Vagina (tissue), 2 donors: Measurements from ENCODE around the gene KCP. TPM values are rescaled to one million over a fixed set of nuclear protein-coding genes. Genes with fewer than 3 reads are reported as not detected.
"Not testable (repeated sequence)": the region's sequence is repeated elsewhere in the genome, so short reads cannot be mapped to it uniquely, and the experiment has no call there.

Experiments used
- DNase-seq, 2 donors: peaks; one replicate each; pipeline ENCODE4 v3.0.0-alpha.2; 2017; ENCODE audit errors: extremely low spot score in 2 of 2
- H3K27ac ChIP-seq: fragments of 200-600 bp; sonication (generic); one replicate; pipeline ENCODE4 v1.5.1; 2019
- H3K27me3 ChIP-seq: fragments of 200-600 bp; sonication (generic); one replicate; pipeline ENCODE4 v1.5.1; 2019
- H3K36me3 ChIP-seq, 2 donors: fragments of 200-600 bp; sonication (generic); one replicate each; pipeline ENCODE4 v1.5.1; 2017 to 2019
- H3K4me1 ChIP-seq: fragments of 200-600 bp; sonication (generic); one replicate; pipeline ENCODE4 v1.5.1; 2019
- H3K4me3 ChIP-seq, 2 donors: fragments of 200-600 bp; sonication (generic); 1 replicate in 1 of 2; 2 replicates in 1 of 2; pipeline ENCODE4 v1.5.1; 2016 to 2019
- H3K9me3 ChIP-seq: fragments of 200-600 bp; sonication (generic); one replicate; pipeline ENCODE4 v1.5.1; 2019
- CTCF ChIP-seq, 3 experiments: fragments of 450-650 bp in 2 of 3; fragments of 200-600 bp in 1 of 3; sonication (generic) in 1 of 3; IDR thresholded peaks; one replicate each; pipeline ENCODE4 v1.5.1; 2017 to 2019; ENCODE audit warnings: antibody characterized with exemption in 3 of 3, mild to moderate bottlenecking in 2 of 3, moderate library complexity in 2 of 3
- POLR2A ChIP-seq, 2 donors: fragments of 450-650 bp; IDR thresholded peaks; one replicate each; pipeline ENCODE4 v1.6.1; 2017; ENCODE audit warnings: antibody characterized with exemption in 2 of 2, mild to moderate bottlenecking in 2 of 2, moderate library complexity in 2 of 2
- POLR2AphosphoS5 ChIP-seq, 2 donors: sonication (generic); formaldehyde crosslinking; IDR thresholded peaks; one replicate each; pipeline ENCODE4 v1.9.0; 2017; ENCODE audit warnings: antibody characterized with exemption in 2 of 2, mild to moderate bottlenecking in 2 of 2, low read depth in 1 of 2; ENCODE audit not compliant: insufficient read depth in 1 of 2
- intact Hi-C: fragments of 100-400 bp; cut with DNase I; formaldehyde crosslinking; loops from one replicate; pipeline ENCODE4 v1.15.1; 2023
- total RNA-seq: library from RNA; depleted of rRNA; stranded (reverse); fragments of >200 nt; gene quantifications from one replicate; pipeline ENCODE4 v1.2.3, GENCODE V29; 2016

The KCP gene
- total RNA-seq, 1 donor from 2014 or later, result 1.2 TPM

GRCh38 chr7:128916643-128916915, 6.1 kb upstream of the KCP start:
- Histone ChIP-seq H3K9me3 (no peaks in the 10 kb centered on the region), H3K4me1 (peaks cover 16% of the 10 kb centered on the region), H3K27me3 (no peaks in the 10 kb centered on the region), H3K4me3 (no peak overlapping the region), H3K36me3 (no peaks in the 10 kb centered on the region), H3K27ac (no peak overlapping the region)
- intact Hi-C loops, result loop anchor here (10.0 kb wide), 1 partner anchor 168 kb away; no protein-coding TSS in a partner anchor
- no peak for DNase-seq
- TF ChIP-seq CTCF (IDR thresholded peaks at IDR 0.05) (no peak), POLR2AphosphoS5 (IDR thresholded peaks at IDR 0.05; ENCODE audit: insufficient read depth in 1 of 2, low read depth in 1 of 2) (no peak), POLR2A (IDR thresholded peaks at IDR 0.05) (no peak)

GRCh38 chr7:128915841-128916642, 5.5 kb upstream of the KCP start:
- H3K27me3 ChIP-seq, result no peaks in the 10 kb centered on the region
- peak overlapping the region; percentile 15 to 21 for H3K4me3 ChIP-seq
- DNase-seq, result no peak
- no peaks in the 10 kb centered on the region for H3K9me3 ChIP-seq
- no peak for TF ChIP-seq POLR2A (IDR thresholded peaks at IDR 0.05)
- H3K27ac ChIP-seq, result no peak overlapping the region
- intact Hi-C loops, result loop anchor here (10.0 kb wide), 1 partner anchor 169 kb away; no protein-coding TSS in a partner anchor
- peaks cover 16% of the 10 kb centered on the region for H3K4me1 ChIP-seq
- H3K36me3 ChIP-seq, result no peaks in the 10 kb centered on the region

- intact Hi-C loops, result loop anchor here (10.0 kb wide), 1 partner anchor 169 kb away; no protein-coding TSS in a partner anchor
- TF ChIP-seq POLR2A (IDR thresholded peaks at IDR 0.05) (no peak), POLR2AphosphoS5 (IDR thresholded peaks at IDR 0.05; ENCODE audit: insufficient read depth in 1 of 2, low read depth in 1 of 2) (no peak), CTCF (IDR thresholded peaks at IDR 0.05) (no peak)
Measured at GRCh38 chr7:128915271-128915819, 4.8 kb upstream of the KCP start.

GRCh38 chr7:128914566-128915151, 4.2 kb upstream of the KCP start:
- Histone ChIP-seq H3K27ac (no peak overlapping the region), H3K27me3 (no peaks in the 10 kb centered on the region), H3K4me1 (peaks cover 26% of the 10 kb centered on the region), H3K4me3 (no peak overlapping the region), H3K9me3 (no peaks in the 10 kb centered on the region), H3K36me3 (no peaks in the 10 kb centered on the region)
- no peak for TF ChIP-seq POLR2AphosphoS5 (IDR thresholded peaks at IDR 0.05; ENCODE audit: insufficient read depth in 1 of 2, low read depth in 1 of 2)
- TF ChIP-seq POLR2A (IDR thresholded peaks at IDR 0.05), result no peak
- no peak for TF ChIP-seq CTCF (IDR thresholded peaks at IDR 0.05)
- intact Hi-C loops, result loop anchor here (10.0 kb wide), 1 partner anchor 170 kb away; no protein-coding TSS in a partner anchor
- DNase-seq, result no peak

More at GRCh38 chr7:128915271-128915819, 4.8 kb upstream of the KCP start:
- no peaks in the 10 kb centered on the region for H3K27me3 ChIP-seq
- H3K36me3 ChIP-seq, result no peaks in the 10 kb centered on the region
- H3K4me1 ChIP-seq, result peaks cover 20% of the 10 kb centered on the region
- no peak for DNase-seq
- no peak overlapping the region for H3K27ac ChIP-seq
- H3K9me3 ChIP-seq, result no peaks in the 10 kb centered on the region
- peak overlapping the region; percentile 15 to 21 for H3K4me3 ChIP-seq

- H3K27me3 ChIP-seq, result no peaks in the 10 kb centered on the region
- intact Hi-C loops, result loop anchor here (10.0 kb wide), 1 partner anchor 171 kb away; no protein-coding TSS in a partner anchor
- no peaks in the 10 kb centered on the region for H3K9me3 ChIP-seq
- TF ChIP-seq POLR2A (IDR thresholded peaks at IDR 0.05) (no peak), POLR2AphosphoS5 (IDR thresholded peaks at IDR 0.05; ENCODE audit: insufficient read depth in 1 of 2, low read depth in 1 of 2) (no peak), CTCF (IDR thresholded peaks at IDR 0.05) (no peak)
- H3K36me3 ChIP-seq, result no peaks in the 10 kb centered on the region
- no peak for DNase-seq
- H3K27ac ChIP-seq, result no peak overlapping the region
- H3K4me3 ChIP-seq, result no peak overlapping the region
- peaks cover 30% of the 10 kb centered on the region for H3K4me1 ChIP-seq
Measured at GRCh38 chr7:128913870-128914565, 3.5 kb upstream of the KCP start.

GRCh38 chr7:128912709-128913495, 2.4 kb upstream of the KCP start:
- H3K27me3 ChIP-seq, result not testable (repeated sequence)
- intact Hi-C loops, result loop anchor here (10.0 kb wide), 1 partner anchor 172 kb away; no protein-coding TSS in a partner anchor

More at GRCh38 chr7:128912709-128913495, 2.4 kb upstream of the KCP start:
- H3K4me3 ChIP-seq, H3K9me3 ChIP-seq, H3K36me3 ChIP-seq, DNase-seq, H3K27ac ChIP-seq: not testable (repeated sequence)
- H3K4me1 ChIP-seq, result peaks cover 30% of the 10 kb centered on the region
